Smooth muscle cell (in vitro differentiated cells): ENCODE measurements around the gene FOXK2. TPM values are rescaled to one million over a fixed set of nuclear protein-coding genes. Genes with fewer than 3 reads are reported as not detected.

Experiments used
- DNase-seq: peaks from one replicate; lab custom pipeline; 2025; ENCODE audit not compliant: unreplicated experiment; lab: John Stamatoyannopoulos, UW
- H2AFZ ChIP-seq: fragments of 200-600 bp; sonication (generic); 2 replicates; pipeline ENCODE4 v1.6.0; 2016; ENCODE audit warnings: antibody characterized with exemption, low read depth, mild to moderate bottlenecking
- H3F3A ChIP-seq: fragments of 200-600 bp; sonication (generic); 2 replicates; pipeline ENCODE4 v1.6.0; 2017; ENCODE audit warnings: antibody characterized with exemption, low read depth
- H3K27ac ChIP-seq: fragments of 200-600 bp; sonication (generic); 2 replicates; pipeline ENCODE4 v1.5.1; 2016; ENCODE audit warnings: low read depth, mild to moderate bottlenecking
- H3K27me3 ChIP-seq: fragments of 200-600 bp; sonication (generic); 2 replicates; pipeline ENCODE4 v1.6.1; 2016; ENCODE audit warnings: low read depth, mild to moderate bottlenecking
- H3K36me3 ChIP-seq: fragments of 200-600 bp; sonication (generic); 2 replicates; pipeline ENCODE4 v1.5.1; 2016; ENCODE audit warnings: low read depth
- H3K4me1 ChIP-seq: fragments of 200-600 bp; sonication (generic); 2 replicates; pipeline ENCODE4 v1.5.1; 2016; ENCODE audit warnings: low read depth
- H3K4me2 ChIP-seq: fragments of 200-600 bp; sonication (generic); 2 replicates; pipeline ENCODE4 v1.6.0; 2016; ENCODE audit warnings: mild to moderate bottlenecking
- H3K4me3 ChIP-seq: fragments of 200-600 bp; sonication (generic); 2 replicates; pipeline ENCODE4 v1.5.1; 2016; ENCODE audit warnings: mild to moderate bottlenecking
- H3K79me2 ChIP-seq: fragments of 200-600 bp; sonication (generic); 2 replicates; pipeline ENCODE4 v1.6.0; 2016; ENCODE audit warnings: low read depth, mild to moderate bottlenecking
- H3K9ac ChIP-seq: fragments of 200-600 bp; sonication (generic); 2 replicates; pipeline ENCODE4 v1.6.0; 2016; ENCODE audit warnings: low read depth
- H3K9me3 ChIP-seq: fragments of 200-600 bp; sonication (generic); replicated peaks from 2 replicates; pipeline ENCODE4 v1.5.1; 2016; ENCODE audit warnings: low read depth
- H4K20me1 ChIP-seq: fragments of 200-600 bp; sonication (generic); 2 replicates; pipeline ENCODE4 v1.6.0; 2016; ENCODE audit warnings: low read depth
- CTCF ChIP-seq: fragments of 200-600 bp; sonication (generic); IDR thresholded peaks from 2 replicates; pipeline ENCODE4 v1.5.1; 2017; ENCODE audit warnings: borderline replicate concordance, mild to moderate bottlenecking, antibody characterized with exemption; ENCODE audit not compliant: insufficient read depth, poor library complexity, severe bottlenecking
- WGBS: methylation state at CpG from one replicate; pipeline ENCODE4 v1.1.7; 2016; ENCODE audit warnings: low lambda C conversion rate; 5-methylcytosine and 5-hydroxymethylcytosine counted together
- polyA plus RNA-seq: library from polyadenylated mRNA; unstranded; fragments of >200 nt; fragmentation: Nextera tagmentation; extraction: Ambion mirVana; gene quantifications from 2 replicates; pipeline ENCODE4 v1.2.1, GENCODE V29; 2016
- total RNA-seq: library from RNA; depleted of rRNA; stranded (reverse); fragments of >200 nt; gene quantifications from 2 replicates; pipeline ENCODE4 v1.2.3, GENCODE V29; 2014

FOXK2 gene
- total and polyA plus RNA-seq, 2 experiments from 2014 or later = 25.9 to 27.1 TPM

- no peaks in the 10 kb centered on the region for H3K9me3 ChIP-seq
- H4K20me1 ChIP-seq = peaks cover 17% of the 10 kb centered on the region
- no peak overlapping the region for H3K4me2 ChIP-seq
- no peak overlapping the region for H2AFZ ChIP-seq
- H3K4me3 ChIP-seq = no peak overlapping the region
- H3K79me2 ChIP-seq = no peaks in the 10 kb centered on the region
- no peak for DNase-seq
- WGBS = 94% methylated on average over 20 of the region's 20 CpGs
- H3K27ac ChIP-seq = no peak overlapping the region
- no peak overlapping the region for H3K9ac ChIP-seq
- TF ChIP-seq CTCF = no peak
- peaks cover 5% of the 10 kb centered on the region for H3K36me3 ChIP-seq
- peaks cover 6% of the 10 kb centered on the region for H3F3A ChIP-seq
- no peaks in the 10 kb centered on the region for H3K4me1 ChIP-seq
- no peaks in the 10 kb centered on the region for H3K27me3 ChIP-seq
Measured at GRCh38 chr17:82602986-82603710, 83.6 kb downstream of the FOXK2 start.

- peaks cover 6% of the 10 kb centered on the region for H3F3A ChIP-seq
- H4K20me1 ChIP-seq = peaks cover 11% of the 10 kb centered on the region
- H3K27me3 ChIP-seq = no peaks in the 10 kb centered on the region
- TF ChIP-seq CTCF = no peak
- no peak for DNase-seq
- no peak overlapping the region for H3K4me3 ChIP-seq
- no peak overlapping the region for H2AFZ ChIP-seq
- no peaks in the 10 kb centered on the region for H3K4me1 ChIP-seq
- WGBS = 92% methylated on average over 18 of the region's 18 CpGs
- no peaks in the 10 kb centered on the region for H3K79me2 ChIP-seq
- H3K9me3 ChIP-seq = no peaks in the 10 kb centered on the region
- H3K36me3 ChIP-seq = peaks cover 5% of the 10 kb centered on the region
- no peak overlapping the region for H3K9ac ChIP-seq
- no peak overlapping the region for H3K27ac ChIP-seq
- no peak overlapping the region for H3K4me2 ChIP-seq
Measured at GRCh38 chr17:82603981-82604448, 84.5 kb downstream of the FOXK2 start.

- no peak overlapping the region for H3K27ac ChIP-seq
- H3K27me3 ChIP-seq = no peaks in the 10 kb centered on the region
- DNase-seq = no peak
- H2AFZ ChIP-seq = no peak overlapping the region
- no peak overlapping the region for H3K4me3 ChIP-seq
- no peak overlapping the region for H3K4me2 ChIP-seq
- H3K4me1 ChIP-seq = no peaks in the 10 kb centered on the region
- H3K79me2 ChIP-seq = no peaks in the 10 kb centered on the region
- H3F3A ChIP-seq = peaks cover 6% of the 10 kb centered on the region
- no peaks in the 10 kb centered on the region for H3K9me3 ChIP-seq
- WGBS = 97% methylated on average over 7 of the region's 7 CpGs
- H3K36me3 ChIP-seq = peaks cover 5% of the 10 kb centered on the region
- no peak for TF ChIP-seq CTCF
- H4K20me1 ChIP-seq = peaks cover 6% of the 10 kb centered on the region
- no peak overlapping the region for H3K9ac ChIP-seq
Measured at GRCh38 chr17:82604532-82604931, 85.0 kb downstream of the FOXK2 start.
